ENCODE data around the gene TMEM218.

TMEM218 gene

DNA sequence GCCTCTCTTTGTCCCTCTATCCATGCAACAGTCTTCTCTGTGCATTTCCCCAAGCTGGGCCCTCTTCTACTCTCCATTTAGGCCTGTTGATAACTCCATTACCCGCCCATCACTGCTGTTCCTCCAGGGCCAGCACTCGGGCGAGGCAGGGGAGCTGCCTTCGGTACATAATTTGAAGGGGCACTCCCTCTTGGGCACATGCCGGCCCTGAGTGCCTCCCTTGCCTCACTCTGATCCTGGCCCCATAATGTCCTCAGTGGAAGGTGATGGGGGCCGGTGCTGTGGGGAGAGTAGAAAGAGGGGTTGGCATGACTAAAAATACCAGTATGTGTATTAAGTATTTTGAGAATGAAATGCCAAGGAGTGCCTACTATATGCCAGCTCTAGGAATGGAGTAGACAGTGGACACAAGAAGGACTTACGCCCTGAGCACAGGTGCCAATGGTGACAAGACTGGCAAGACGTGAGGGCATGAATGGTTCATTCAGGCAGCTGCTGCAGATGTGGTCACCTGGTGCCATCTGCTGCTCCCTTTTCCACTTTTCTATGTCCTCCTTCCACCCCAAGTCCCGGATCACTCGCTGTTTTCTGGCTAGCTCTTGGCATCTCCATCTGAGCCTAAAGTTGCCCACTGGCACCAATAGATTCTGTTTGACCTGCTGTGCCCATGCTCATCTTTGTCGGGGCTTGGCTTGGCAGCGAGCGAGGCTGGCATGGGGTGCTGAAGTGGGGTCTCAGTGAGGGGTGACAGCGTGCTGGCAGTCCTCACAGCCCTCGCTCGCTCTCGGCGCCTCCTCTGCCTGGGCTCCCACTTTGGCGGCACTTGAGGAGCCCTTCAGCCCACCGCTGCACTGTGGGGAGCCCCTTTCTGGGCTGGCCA is 22.6 kb downstream of the TMEM218 start:
- DNase-seq: no peak

DNA sequence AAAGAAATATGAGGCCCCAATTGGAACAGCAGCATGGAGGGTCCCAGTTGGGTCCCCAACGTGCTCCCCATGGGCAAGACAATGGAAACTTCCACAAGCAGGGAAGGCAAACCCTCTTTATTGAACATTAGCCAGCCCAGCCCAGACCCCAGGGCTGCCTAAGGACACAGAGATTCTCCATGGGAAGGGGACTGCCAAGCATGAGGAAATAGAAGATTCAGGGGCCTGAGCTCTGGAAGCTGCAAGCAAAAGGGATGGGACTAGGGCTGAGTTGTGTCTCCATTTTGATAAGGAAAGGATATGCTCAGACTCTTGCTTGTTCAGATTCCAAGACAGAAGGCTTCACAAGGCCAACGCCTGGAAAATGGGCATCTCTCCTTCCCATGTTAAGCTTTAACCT is 23.3 kb downstream of the TMEM218 start:
- no peak for DNase-seq

DNA sequence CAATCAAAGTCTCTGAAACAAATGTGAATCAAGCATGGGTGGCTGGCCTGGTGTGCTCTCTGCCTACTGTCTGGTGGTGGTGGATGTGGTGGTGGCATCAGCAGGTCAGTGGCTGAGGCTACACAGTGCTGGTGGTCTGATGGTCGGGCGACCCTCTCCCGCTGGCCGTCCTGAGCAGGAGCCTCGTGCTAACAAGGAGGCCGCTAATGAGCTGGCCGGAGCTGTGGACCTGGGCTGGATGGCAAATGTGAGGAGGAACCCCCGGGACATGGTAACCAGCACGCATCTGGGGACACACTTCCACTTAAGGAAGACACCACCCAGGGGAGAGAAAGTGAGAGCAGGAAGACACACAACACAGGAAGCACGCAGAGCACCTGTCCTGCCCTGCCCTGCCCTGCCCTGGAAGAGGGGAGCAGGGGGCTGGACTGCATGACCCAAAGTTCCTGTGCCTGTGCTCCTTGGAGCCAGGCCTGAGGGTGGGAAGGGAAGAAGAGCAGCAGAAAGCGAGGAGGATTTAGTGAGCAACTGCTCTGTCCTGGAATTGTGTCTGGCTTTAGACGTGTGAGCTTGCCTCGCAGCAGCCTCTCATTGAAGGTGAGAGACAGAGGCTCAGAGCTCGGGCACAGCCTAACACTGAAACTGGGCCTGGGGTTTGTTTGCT is 24.7 kb downstream of the TMEM218 start:
- no peak for DNase-seq

DNA sequence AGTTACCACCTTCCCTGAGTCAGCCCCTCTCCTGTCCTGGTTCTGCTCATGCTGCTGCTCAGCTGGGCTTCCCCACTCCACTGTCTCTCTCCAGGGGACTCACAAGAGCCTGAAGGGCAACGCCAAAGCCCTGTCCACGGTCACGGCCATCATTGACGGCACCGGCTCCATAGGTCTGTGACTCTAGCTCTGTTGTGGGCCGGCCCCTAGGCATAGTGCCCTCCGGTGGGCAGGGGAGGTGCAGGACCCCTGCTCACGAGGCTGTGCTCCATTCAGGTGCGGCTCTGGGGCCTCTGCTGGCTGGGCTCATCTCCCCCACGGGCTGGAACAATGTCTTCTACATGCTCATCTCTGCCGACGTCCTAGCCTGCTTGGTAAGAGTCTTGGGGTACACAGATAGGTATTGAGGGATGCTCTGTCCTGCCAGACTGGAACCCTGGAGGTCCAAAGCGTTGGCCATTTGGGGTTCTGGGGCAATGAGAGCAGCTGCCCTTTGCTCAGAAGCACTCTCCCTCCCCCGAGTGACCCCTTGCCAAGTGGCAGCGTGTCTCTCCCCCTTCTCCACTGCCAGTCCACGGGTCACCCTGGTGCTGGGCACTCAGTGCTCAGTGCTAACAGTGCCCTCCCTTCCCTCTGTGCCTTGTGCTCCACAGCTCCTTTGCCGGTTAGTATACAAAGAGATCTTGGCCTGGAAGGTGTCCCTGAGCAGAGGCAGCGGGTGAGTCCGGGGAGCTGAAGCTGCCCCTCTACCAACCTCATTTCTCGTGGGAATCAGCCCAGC is 25.9 kb downstream of the TMEM218 start:
- no peak for DNase-seq

DNA sequence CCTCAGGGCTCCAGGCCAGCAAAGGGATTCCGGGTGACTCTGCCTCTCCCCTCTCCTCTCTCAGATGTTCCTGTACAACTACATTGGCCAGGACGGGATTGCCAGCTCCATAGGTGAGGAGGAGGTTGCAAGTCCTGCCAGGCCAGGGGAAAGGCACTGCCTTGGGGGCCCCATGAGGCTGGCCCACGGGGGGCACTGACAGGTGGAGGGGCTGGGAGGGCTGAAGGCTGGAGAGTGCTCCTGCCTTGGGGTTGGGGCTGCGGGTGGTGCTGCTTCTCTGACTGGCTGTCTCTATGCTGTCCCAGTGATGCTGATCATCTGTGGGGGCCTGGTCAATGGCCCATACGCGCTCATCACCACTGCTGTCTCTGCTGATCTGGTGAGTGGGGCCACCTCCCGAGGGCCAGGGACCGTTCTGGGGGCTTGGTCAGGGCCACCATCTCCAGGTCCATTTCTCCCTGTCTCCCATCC is 26.6 kb downstream of the TMEM218 start:
- no peak for DNase-seq

DNA sequence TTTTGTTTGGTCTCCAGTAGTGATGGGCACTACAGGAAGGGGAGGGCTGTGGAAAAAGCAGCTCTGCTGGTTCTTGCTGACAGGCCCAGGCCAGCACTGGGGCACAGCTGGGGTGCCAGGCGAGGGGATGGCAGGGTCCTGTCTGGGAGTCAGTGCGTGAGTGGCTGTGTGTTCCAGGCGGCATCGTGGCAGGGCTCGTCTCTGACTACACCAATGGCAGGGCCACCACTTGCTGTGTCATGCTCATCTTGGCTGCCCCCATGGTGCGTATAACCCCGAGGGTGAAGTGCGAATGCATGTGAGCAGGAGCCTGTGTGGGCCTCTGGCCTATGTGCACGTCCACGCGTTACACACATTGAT is 27.4 kb downstream of the TMEM218 start:
- no peak for DNase-seq

DNA sequence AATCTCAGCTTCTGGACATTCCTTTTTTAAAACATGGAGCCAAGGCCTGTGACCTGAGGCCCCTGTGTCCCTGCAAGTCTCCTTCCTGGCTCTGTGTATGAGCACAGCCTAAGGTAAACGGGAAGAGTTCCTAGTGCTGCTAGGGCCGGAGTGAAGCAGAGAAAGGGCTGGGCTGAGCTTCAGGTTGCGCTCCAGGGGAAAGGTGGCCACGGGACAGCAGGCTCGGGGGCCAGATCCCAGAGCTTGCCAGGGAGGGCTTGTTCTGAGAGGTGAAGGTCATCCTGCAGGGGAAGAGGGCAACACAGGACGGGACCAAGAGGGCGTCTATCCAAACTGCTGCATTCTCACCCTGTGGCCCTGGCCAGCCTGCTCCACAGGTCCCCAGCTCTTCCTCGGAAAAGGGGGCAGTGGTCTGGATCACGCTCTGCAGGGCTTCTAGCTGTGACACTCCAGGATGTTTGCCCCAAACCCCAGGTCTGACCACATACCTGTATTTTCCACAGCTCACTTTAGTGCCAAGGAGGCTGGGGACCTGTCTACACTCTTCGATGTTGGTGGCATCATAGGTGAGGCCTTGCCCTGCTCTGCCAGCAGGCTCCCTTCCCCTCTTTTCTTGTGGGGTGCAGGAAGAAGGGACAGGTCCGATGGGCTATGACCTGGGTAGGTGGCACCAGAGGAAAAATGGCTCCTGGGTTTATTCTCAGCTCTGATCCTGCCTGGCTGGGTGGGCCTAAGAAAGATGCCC is 27.9 kb downstream of the TMEM218 start:
- no peak for DNase-seq

DNA sequence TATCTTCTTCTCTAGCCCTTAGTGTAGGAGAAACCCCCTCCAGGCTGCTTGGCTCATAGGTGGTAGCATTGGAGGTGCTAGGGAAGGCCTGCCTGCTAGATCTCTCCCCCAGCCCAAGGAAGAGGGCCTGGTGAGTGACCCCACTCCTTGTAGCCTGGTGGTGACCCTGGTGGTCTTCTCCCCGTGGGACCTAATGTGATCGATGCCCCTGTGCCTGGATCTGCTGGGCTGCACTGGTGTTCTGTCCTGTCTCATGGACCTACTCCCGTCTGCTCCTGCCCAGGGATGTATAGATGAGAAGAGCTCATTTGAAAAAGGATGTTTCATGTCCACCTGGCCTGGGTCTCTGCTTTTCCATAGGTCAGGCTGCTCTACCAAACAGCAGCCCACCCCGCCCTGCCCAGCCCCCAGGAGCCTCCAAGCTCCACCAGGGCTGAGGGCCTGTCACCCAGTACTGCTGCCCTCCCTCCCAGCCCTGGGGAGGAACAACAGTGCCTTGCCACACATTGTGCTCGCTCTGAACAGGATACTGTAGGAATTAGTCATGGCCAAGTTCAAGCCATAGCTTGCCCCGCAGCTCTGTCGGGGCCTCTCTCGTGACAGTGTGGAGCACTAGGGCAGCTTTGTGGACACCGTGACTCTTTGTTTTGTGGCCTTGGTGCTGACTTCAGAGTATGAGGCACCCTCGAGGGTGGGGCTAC is 28.7 kb downstream of the TMEM218 start:
- DNase-seq: no peak

DNA sequence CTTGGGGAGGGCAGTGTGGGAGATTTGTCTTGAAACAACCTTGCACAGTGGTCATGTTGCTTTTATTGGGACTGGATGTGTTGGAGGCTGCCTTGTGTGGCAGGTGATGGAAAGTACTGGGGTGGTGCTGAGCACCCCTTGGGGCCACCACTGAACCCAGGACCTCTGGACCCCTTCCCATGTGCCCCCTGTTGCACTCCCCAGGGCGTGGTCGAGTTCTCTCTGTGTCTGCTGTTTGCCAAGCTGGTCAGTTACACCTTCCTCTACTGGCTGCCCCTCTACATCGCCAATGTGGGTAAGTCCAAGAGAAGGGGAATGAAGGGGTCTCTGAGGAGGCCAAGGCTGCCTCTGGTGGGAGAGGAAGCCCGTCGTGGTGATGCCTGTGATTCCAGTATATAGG is 29.4 kb downstream of the TMEM218 start:
- no peak for DNase-seq

DNA sequence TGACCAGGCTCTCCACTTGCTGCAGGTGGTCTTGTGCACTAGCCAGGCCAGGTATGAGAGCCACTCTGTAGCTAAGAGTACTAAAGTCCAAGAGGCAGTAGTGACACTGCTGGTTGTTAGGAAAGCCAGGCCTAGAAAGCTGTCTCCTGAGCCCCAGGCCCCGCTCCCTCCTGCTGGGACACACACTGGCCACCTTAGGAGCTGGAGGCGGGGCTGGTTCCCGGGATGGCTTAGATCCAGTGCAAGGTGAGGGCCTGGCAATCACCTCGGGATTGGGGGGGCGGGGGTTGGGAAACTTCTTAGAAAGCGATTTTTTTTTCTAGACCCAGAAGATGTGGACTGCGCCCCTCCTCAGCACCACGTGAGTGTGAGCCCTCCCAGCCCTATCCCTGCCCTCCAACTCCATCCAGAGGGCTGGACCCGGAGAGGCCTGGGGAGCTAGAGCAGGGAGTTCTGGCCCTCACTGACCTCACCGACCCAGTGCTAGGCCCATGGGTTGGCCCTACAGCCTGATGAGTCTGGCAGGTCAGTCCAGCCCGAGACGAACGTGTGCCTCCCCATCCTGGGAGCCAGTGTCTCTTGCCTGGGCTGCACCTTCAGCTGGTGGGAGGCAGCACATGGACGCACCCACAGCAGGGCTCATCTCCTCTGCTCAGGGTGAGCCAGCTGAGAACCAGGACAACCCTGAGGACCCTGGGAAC is 30.2 kb downstream of the TMEM218 start:
- DNase-seq: no peak

DNA sequence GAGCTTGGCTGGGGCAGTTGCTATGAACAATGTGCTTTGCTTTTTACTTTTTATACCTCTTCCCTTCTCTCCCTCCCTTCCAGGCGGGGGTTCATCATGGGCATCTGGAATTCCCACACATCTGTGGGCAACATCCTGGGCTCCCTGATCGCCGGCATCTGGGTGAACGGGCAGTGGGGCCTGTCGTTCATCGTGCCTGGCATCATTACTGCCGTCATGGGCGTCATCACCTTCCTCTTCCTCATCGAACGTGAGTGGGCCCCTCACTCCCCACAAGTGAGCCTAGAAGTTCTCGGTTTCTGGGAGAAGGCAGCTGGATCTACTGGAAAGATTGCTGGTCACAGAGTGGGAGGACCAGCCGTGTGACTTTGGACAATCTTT is 30.9 kb downstream of the TMEM218 start:
- no peak for DNase-seq

DNA sequence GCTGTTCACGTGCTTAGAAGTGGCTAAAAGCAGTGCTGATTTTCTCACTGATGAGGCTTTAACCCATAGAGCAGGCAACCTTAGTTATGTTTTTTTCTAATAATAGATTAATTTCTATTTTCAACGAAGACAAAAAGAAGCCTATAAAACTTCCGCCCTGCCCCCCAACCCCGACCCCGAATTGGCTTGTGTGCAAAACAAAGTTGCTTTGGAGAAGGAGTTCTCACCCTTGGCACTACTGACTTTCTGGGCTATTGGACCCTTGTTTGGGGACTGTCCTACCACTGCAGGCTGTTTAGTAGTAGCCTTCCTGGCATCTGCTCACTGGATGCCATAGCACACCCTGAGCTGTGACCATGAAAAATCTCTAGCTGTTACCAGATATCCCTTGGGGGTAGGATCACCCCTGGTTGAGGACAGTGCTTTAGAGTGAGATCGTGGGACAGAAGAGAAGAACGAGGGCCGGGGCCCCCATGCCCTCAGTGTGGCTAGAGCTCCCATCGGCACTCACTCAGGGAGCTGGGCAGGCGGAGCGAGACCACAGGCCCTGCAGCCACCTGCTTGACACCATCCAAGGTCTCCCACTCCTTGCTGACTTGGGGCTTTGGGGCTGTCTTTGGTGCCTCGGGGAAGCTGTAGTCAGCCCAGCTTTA is 31.4 kb downstream of the TMEM218 start:
- DNase-seq: no peak

DNA sequence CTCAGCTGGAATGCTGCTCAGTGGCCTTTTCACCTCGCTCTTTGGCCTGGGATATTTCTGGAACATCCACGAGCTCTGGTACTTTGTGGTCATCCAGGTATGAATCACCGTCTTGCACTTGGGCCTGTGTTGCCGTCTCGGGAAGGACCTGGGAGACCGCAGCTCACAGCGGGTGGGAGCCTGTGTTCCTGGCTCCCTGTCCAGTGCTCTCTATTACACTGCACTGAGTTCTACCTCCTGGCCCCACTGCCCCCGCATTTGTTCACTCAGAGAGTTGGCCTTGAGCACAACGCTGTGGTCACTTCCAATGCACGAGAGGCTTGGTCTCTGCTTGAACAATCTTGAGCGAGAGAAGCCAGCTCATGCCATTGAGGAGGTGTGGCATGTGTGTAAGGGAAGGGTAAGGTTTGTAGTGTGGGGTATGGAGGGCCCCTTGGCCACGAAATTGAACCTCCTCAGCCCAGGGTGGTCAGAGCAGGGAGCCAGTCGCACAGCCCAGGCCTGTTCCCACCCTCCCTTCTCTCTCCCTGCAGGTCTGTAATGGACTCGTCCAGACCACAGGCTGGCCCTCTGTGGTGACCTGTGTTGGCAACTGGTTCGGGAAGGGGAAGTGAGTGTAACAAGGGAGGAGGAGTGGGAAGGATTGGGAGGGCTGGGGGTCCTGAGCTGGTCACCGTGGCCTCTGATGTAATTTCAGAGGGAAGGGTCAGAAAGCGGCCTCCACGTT is 32.1 kb downstream of the TMEM218 start:
- DNase-seq: no peak

DNA sequence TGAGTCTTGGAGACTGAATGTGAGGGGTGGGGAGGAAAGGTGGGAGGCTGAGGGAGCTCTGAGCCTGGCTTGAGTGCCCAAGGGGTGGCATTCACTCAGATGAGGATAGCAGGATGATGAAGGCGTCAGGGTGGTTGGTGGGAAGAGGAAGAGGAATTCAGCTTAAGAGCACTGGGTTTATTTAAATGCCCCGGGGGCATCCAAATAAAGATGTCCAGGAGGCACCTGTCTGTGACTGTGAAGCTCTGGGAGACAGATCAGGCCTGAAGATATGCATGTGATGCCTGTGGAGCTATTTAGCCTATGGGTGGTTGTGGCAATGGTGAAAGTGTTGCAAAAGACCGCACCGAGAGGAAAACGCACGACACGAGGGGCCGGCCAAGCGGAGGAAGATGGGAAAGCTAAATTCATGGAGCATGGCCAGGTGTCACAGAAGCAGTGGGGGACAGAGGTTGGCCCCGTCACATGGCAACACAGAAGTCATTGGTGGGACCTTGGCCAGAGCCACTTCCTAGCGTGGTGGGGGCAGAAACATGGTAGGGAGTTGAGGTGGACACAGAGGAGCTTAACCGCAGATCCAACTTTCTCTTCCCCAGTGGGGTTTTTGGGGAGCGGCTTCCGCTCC is 32.8 kb downstream of the TMEM218 start:
- no peak for DNase-seq

DNA sequence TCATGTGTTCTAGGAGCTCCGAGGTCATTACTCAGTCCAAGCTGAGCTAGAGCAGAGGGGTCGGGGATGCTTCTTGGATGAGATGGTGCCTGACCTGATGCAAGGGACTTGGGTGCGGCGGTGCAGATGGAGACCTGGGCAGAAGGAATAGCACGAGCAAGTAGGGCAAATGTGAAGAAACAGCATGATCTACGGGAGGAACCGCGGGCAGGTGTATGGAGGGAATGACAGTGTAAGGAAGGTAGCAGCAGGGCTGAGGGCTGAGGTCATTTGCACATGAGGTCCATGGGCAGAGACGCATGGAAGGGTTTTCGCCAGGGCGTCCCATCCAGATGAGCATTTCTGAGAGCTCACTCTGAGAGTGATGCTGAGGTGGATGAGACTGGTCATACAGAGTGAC is 33.4 kb downstream of the TMEM218 start:
- no peak for DNase-seq

DNA sequence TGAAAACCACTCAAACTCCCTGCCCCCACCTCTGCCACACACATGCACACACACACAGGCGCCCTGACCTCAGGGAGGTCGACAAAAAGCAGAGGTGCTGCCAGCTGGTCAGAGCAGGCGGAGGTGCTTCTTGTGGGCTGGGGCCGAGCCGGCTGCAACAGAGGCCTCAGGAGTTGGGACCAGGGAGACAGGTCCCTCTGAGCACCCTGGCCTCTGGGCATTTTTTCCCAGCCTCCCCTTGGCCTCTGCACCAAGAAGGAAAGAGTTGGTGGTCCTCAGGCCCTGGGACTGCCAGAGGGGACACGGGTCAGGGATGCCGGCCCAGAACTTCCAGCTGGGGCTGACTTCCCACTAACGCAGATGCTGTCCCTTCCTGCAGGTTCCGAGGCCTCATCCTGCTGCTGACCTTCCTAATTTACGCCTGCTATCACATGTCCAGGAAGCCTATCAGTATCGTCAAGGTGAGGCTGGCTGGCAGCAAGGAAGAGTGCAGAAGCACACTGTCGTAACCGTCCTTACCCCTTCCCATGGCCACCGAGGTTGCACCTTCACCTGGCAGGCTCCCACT is 35.0 kb downstream of the TMEM218 start:
- DNase-seq: no peak

DNA sequence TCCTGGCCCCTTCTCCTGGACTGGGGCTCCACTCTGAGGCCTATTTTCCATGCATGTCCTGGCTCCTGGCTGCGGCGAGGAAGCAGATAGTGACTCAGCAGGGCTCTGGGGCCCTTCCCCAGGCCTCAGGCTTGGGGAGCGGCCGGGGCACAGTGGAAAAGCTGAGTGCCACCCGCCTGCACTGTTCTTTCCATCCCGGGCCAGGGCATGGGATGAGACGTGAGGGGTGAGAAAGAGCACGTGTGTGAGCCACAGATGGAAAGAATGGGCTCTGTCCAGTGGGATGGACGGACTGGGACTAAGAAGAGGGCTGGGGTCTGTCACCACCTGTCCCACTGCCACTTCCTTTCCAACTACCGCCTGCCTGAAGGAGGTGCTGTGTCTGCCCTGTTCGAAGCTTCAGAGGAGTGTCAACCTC is 35.5 kb downstream of the TMEM218 start:
- no peak for DNase-seq

DNA sequence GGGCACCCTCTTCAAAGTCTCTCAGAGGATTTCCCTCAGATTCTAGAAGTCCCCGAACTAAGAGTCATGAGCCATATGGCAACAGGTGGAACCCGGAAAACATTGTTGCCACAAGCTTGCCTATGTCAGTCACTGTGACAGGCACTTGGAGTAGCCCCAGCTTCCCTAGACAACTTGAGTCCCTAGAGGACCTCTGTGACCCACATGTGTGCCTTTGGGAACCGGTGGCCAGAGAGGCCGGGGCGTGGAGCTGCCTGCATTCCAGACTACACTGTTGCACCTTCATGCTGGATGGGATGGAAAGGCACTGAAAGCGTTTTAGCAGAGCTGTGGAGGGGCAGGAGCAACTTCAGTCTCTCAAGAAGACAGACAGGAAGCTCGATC is 36.2 kb downstream of the TMEM218 start:
- no peak for DNase-seq

DNA sequence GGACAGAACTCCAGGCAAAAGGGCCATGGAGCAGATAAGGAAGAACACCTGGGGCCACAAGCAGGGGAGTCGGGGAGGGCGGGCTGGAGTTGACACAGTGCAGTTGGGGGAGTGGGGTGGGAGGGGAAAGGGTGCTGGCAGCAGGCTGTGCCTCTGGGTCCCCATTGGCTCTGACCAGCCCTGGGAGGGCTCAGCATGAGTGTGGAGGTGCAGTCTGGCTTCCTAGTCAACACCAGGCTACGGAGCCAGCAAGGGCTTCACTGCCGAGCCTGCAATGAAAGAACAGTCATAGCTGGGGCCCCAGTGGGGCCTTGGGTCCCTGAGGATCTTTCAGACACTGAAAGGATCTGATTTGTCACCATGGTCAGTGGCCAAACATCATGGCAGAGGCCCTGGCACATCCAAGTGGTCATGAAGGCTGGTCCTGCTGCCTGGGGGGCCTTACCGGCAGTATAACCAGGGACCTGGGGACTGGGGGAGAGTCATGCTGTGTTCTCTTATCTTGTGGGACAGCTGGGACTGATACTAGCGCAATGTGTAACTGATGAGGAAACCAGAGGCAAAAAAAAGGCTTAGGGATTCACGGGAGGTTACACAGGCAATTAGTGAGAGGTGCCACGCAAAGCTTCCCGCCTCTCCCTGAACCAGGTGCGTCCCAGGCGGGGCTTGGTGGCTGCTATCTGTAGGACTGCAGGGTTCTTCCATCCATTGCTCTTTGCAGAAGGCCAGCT is 36.8 kb downstream of the TMEM218 start:
- no peak for DNase-seq

Data from CD4-positive, alpha-beta T cell treated with Interleukin-17A for 1 hour (primary cell).